Naive thymus-derived CD4-positive, alpha-beta T cell (primary cell): ENCODE measurements around the gene CDCA8. TPM values are rescaled to one million over a fixed set of nuclear protein-coding genes. Genes with fewer than 3 reads are reported as not detected.

ENCODE experiments used
- ATAC-seq: fragments of 150-1000 bp; cut with Tn5 transposase; 2 replicates; pipeline ENCODE4 v1.10.0; 2021; ENCODE audit warnings: mild to moderate bottlenecking, moderate library complexity
- CTCF ChIA-PET: fragments of 350-600 bp; sonication (Branson Sonifier 250); formaldehyde crosslinking; loops from one replicate; lab custom pipeline; 2021; ENCODE audit warnings: antibody characterized with exemption; lab: Charles Lee
- POLR2A ChIA-PET: fragments of 350-600 bp; sonication (Branson Sonifier 250); formaldehyde crosslinking; loops from one replicate; lab custom pipeline; 2021; ENCODE audit warnings: antibody characterized with exemption, inconsistent platforms; lab: Charles Lee
- DNase-seq, 9 donors: peaks; one replicate each; pipeline versions ENCODE4 v3.0.0 to v3.0.0-alpha.2; 2020 to 2022; ENCODE audit warnings: mixed read lengths in 1 of 9
- H3K27ac ChIP-seq: one replicate; pipeline ENCODE4 v1.7.0; 2013; ENCODE audit warnings: mild to moderate bottlenecking, low read depth, low read length, moderate library complexity
- H3K27me3 ChIP-seq, 2 donors: one replicate each; pipeline ENCODE4 v1.7.0; 2013; ENCODE audit warnings: low read length in 2 of 2, mild to moderate bottlenecking in 2 of 2, moderate library complexity in 2 of 2; ENCODE audit not compliant: control insufficient read depth in 2 of 2, insufficient read depth in 2 of 2
- H3K36me3 ChIP-seq, 3 experiments: 1 replicate in 2 of 3; 2 replicates in 1 of 3; pipeline ENCODE4 v1.7.0; 2013; ENCODE audit warnings: low read length in 3 of 3, mild to moderate bottlenecking in 3 of 3, moderate library complexity in 1 of 3; ENCODE audit not compliant: insufficient read depth in 3 of 3, control insufficient read depth in 2 of 3
- H3K4me1 ChIP-seq, 2 donors: one replicate each; pipeline ENCODE4 v1.7.0; 2013; ENCODE audit warnings: low read length in 2 of 2, mild to moderate bottlenecking in 2 of 2, moderate library complexity in 1 of 2; ENCODE audit not compliant: control insufficient read depth in 2 of 2, insufficient read depth in 2 of 2
- H3K4me3 ChIP-seq: 2 replicates; pipeline ENCODE4 v1.7.0; 2013; ENCODE audit warnings: mild to moderate bottlenecking, low read length
- H3K9me3 ChIP-seq, 3 experiments: 1 replicate in 2 of 3; 2 replicates in 1 of 3; pipeline ENCODE4 v1.7.0; 2013; ENCODE audit warnings: low read length in 3 of 3; ENCODE audit not compliant: control insufficient read depth in 2 of 3
- H3K27ac Mint-ChIP-seq, 9 donors: one replicate each; pipeline ENCODE4 v1.8.0; 2020 to 2022; ENCODE audit warnings: mixed read lengths in 9 of 9, mild to moderate bottlenecking in 8 of 9, moderate library complexity in 5 of 9, inconsistent platforms in 2 of 9
- H3K27me3 Mint-ChIP-seq, 5 donors: one replicate each; pipeline ENCODE4 v1.8.0; 2021 to 2022; ENCODE audit warnings: mixed read lengths in 5 of 5, mild to moderate bottlenecking in 1 of 5
- H3K36me3 Mint-ChIP-seq, 5 donors: one replicate each; pipeline ENCODE4 v1.8.0; 2020 to 2022; ENCODE audit warnings: mixed read lengths in 5 of 5, mild to moderate bottlenecking in 3 of 5, inconsistent platforms in 1 of 5
- H3K4me1 Mint-ChIP-seq, 7 donors: one replicate each; pipeline ENCODE4 v1.8.0; 2020 to 2022; ENCODE audit warnings: mixed read lengths in 7 of 7, mild to moderate bottlenecking in 3 of 7, inconsistent platforms in 1 of 7
- H3K4me3 Mint-ChIP-seq, 10 donors: one replicate each; pipeline ENCODE4 v1.8.0; 2020 to 2022; ENCODE audit warnings: mild to moderate bottlenecking in 10 of 10, mixed read lengths in 10 of 10, moderate library complexity in 6 of 10, inconsistent platforms in 2 of 10
- H3K9me3 Mint-ChIP-seq, 11 donors: one replicate each; pipeline ENCODE4 v1.8.0; 2020 to 2022; ENCODE audit warnings: mixed read lengths in 11 of 11, mild to moderate bottlenecking in 4 of 11, inconsistent platforms in 1 of 11, moderate library complexity in 1 of 11
- intact Hi-C, 2 donors: fragments of 100-400 bp; cut with micrococcal nuclease; formaldehyde crosslinking; loops; one replicate each; pipeline ENCODE4 v1.15.1; 2023
- polyA plus RNA-seq, 2 donors: library from polyadenylated mRNA; unstranded; fragments of 300-500 nt; fragmentation: Illumina TruSeq; gene quantifications; one replicate each; pipeline ENCODE4 v1.2.3, GENCODE V29; 2021
- total RNA-seq, 6 experiments: library from RNA in 5 of 6; stranded (reverse) in 5 of 6; gene quantifications; 1 replicate in 5 of 6; 2 replicates in 1 of 6; pipeline ENCODE4 v1.2.3 and lab custom pipeline; 2021 to 2026

The CDCA8 gene
- total and polyA plus RNA-seq, 7 experiments from 2014 or later = 0.58 to 45.5 (median 1.0) TPM

DNA sequence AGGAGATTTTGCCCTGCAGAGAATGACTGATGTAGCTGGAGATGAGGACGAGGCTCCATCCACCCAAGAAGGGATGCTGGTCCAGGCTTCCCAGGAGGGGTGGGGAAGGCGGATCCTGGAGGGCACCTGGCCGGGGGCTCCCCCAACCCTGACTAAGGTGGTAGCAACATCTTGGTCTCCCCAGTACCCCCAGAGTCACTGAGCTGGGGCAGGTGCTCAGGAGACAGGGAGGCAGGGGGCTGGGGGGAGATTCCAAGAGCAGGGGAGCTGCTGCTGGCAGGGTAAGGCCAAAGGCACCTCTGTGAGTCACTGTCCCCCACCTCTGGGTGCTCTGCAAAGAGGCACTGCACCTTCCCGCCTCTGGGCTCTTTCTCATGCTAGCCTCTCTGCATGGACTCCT is 24.0 kb downstream of the CDCA8 start:
- H3K36me3 ChIP-seq = no peaks in the 10 kb centered on the region
- H3K27me3 ChIP-seq = no peaks in the 10 kb centered on the region
- no peak overlapping the region for H3K27ac ChIP-seq
- no peaks in the 10 kb centered on the region for H3K4me1 Mint-ChIP-seq
- H3K4me3 Mint-ChIP-seq = no peak overlapping the region
- CTCF ChIA-PET = no interaction called here
- no peak overlapping the region for H3K4me3 ChIP-seq
- DNase-seq = no peak
- H3K4me1 ChIP-seq = no peaks in the 10 kb centered on the region
- H3K36me3 Mint-ChIP-seq = no peaks in the 10 kb centered on the region
- no peaks in the 10 kb centered on the region for H3K27me3 Mint-ChIP-seq
- intact Hi-C loops = no loop called here
- POLR2A ChIA-PET = no interaction called here
- no peak for ATAC-seq
- H3K9me3 Mint-ChIP-seq = peaks cover 0 to 1% (median 0%) of the 10 kb centered on the region in 11 donors
- H3K27ac Mint-ChIP-seq = no peak overlapping the region
- no peaks in the 10 kb centered on the region for H3K9me3 ChIP-seq

DNA sequence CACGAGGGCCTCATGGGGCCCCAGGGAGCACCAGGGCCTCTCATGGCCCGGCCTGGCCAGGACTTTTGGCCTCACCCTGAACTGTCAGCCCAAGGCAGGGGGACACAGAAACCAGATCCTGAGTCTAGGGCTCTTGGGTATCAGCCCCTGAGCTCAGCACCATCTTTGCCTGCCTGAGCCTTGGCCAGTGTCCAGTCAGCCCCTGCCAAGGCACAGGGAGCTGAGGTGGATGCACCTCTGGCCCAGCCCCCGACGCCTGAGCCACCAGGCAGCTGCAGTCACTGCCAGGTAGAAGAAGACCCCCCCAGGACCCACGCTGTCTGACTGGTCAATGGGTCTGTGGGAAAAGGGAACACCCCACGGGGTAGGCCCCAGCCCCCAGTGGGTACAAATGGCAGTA is 25.3 kb downstream of the CDCA8 start:
- H3K9me3 Mint-ChIP-seq = no peaks in the 10 kb centered on the region
- DNase-seq (no peak), ATAC-seq (no peak)
- intact Hi-C loops = no loop called here
- H3K27me3 Mint-ChIP-seq = no peaks in the 10 kb centered on the region
- no peak overlapping the region for H3K4me3 ChIP-seq
- no peaks in the 10 kb centered on the region for H3K9me3 ChIP-seq
- ChIA-PET POLR2A (no interaction called here), CTCF (no interaction called here)
- H3K27me3 ChIP-seq = no peaks in the 10 kb centered on the region
- H3K4me1 Mint-ChIP-seq = no peaks in the 10 kb centered on the region
- H3K36me3 Mint-ChIP-seq = no peaks in the 10 kb centered on the region
- no peaks in the 10 kb centered on the region for H3K36me3 ChIP-seq
- no peak overlapping the region for H3K27ac Mint-ChIP-seq
- no peak overlapping the region for H3K27ac ChIP-seq
- no peaks in the 10 kb centered on the region for H3K4me1 ChIP-seq
- H3K4me3 Mint-ChIP-seq = no peak overlapping the region

DNA sequence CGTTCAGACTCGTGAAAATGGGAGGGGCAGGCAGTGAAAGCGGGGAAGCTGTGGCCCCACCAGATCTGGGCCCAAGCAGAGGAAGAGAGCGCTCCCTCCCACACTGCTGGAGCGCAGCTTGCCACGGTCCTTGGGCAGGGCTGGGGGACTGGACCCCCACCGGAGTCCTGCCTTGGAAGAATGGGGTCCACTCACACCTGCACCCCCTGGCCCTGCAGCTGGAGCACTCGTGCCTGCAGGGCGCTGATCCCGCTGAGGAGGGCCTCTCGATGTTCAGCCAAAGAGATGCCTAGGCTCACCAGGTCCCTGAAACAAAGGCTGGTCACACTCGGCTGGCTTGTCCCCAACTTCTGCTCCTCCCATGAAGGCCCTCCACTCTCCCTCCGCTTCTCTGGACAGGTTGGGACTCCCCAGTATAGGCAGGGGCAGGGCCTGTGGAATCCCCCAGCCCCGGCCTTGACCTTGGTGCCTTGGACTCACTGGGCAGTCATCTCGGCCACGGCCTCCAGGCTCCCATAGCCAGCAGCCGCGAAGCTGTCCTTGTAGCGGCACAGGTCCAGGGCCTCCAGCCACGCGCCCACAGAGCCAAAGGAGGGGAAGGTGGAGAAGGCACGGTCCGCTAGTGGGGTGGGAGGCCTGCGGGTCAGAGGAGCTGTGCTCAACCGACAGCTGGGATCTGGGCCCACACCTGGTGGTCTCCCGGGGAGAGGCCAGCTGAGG is 26.0 kb downstream of the CDCA8 start:
- CTCF ChIA-PET = no interaction called here

DNA sequence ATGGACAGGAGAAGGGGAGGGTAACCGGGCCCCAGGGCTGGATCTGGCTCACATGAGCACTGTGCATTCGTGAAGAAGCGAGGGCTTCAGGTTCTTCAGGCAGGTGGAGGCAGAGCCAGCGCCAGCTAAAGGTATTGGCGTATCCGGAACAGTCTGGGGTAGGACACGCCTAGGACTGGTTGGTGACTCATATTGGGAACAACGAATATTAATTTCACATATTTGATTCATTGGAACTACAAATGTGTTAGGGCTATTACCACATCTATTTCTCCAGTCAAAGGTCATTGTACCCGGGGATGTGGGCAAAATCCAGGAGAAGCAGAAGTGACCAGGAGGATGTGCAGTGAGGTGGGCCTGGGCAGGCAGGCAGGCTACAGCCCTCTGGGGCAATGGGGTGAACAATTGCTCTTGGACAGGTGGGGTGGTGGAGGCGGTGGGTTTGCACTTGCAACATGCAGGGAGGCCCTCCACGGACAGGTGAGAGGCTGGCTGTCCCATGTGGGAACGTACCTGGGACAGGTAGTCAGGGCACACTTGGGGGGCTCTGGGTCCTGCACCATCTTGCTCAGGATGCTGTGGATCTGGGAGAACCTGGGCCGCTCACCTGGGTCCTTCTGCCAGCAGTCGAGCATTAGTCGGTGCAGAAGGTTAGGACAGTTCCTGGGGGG is 26.7 kb downstream of the CDCA8 start:
- intact Hi-C loops = no loop called here
- CTCF ChIA-PET = no interaction called here

More for the DNA sequence above, 26.0 kb downstream of the CDCA8 start:
- Histone ChIP-seq H3K9me3 (no peaks in the 10 kb centered on the region), H3K27me3 (no peaks in the 10 kb centered on the region), H3K4me3 (no peak overlapping the region), H3K4me1 (no peaks in the 10 kb centered on the region), H3K27ac (no peak overlapping the region), H3K36me3 (no peaks in the 10 kb centered on the region)
- Mint-ChIP-seq H3K27ac (no peak overlapping the region), H3K36me3 (no peaks in the 10 kb centered on the region), H3K4me3 (no peak overlapping the region), H3K27me3 (no peaks in the 10 kb centered on the region), H3K4me1 (no peaks in the 10 kb centered on the region), H3K9me3 (no peaks in the 10 kb centered on the region)
- ATAC-seq (no peak), DNase-seq (no peak)
- POLR2A ChIA-PET = no interaction called here
- intact Hi-C loops = no loop called here

DNA sequence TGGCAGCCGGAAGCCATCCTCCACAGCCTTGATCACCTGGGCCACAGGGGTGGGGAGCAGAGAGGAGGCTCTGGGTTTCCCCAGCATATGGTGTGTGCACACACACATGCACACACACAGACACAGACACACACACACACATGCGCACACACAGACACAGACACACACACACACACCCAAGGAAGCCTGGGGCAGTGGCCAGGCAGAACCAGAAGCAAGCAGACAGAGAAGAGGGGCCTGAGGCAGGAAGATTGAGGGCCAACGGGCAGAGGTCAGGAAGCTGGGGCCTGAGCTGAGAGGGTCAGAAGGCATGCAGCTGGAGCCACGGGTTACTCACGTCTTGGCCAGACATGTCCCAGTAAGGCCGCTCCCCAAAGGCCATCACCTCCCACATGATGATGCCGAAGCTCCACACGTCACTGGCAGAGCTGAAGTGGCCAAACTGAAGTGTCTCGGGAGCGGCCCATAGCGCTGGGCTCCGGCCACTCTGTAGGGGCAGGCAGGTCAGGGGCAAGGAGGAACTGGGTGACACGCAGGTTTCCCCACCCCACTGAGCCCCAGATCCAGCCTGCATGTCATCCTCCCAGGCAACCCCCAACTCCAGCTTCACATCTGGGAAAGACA is 27.4 kb downstream of the CDCA8 start:
- no peak overlapping the region for H3K27ac Mint-ChIP-seq
- H3K36me3 Mint-ChIP-seq = no peaks in the 10 kb centered on the region
- no peaks in the 10 kb centered on the region for H3K4me1 Mint-ChIP-seq
- intact Hi-C loops = no loop called here
- ChIA-PET CTCF (no interaction called here), POLR2A (no interaction called here)
- Histone ChIP-seq H3K27me3 (no peaks in the 10 kb centered on the region), H3K4me1 (no peaks in the 10 kb centered on the region), H3K9me3 (no peaks in the 10 kb centered on the region), H3K36me3 (no peaks in the 10 kb centered on the region), H3K4me3 (no peak overlapping the region), H3K27ac (no peak overlapping the region)
- no peak overlapping the region for H3K4me3 Mint-ChIP-seq
- ATAC-seq (no peak), DNase-seq (no peak)
- H3K27me3 Mint-ChIP-seq = peaks cover 0 to 10% (median 6%) of the 10 kb centered on the region in 5 donors
- H3K9me3 Mint-ChIP-seq = no peaks in the 10 kb centered on the region

More for the DNA sequence above, 26.7 kb downstream of the CDCA8 start:
- no peaks in the 10 kb centered on the region for H3K36me3 Mint-ChIP-seq
- H3K4me1 Mint-ChIP-seq = no peaks in the 10 kb centered on the region
- peaks cover 0 to 4% (median 0%) of the 10 kb centered on the region in 5 donors for H3K27me3 Mint-ChIP-seq
- no peak overlapping the region for H3K27ac ChIP-seq
- no peak overlapping the region for H3K4me3 ChIP-seq
- POLR2A ChIA-PET = no interaction called here
- no peaks in the 10 kb centered on the region for H3K4me1 ChIP-seq
- no peak overlapping the region for H3K27ac Mint-ChIP-seq
- H3K36me3 ChIP-seq = no peaks in the 10 kb centered on the region
- H3K4me3 Mint-ChIP-seq = no peak overlapping the region
- ATAC-seq = no peak
- no peaks in the 10 kb centered on the region for H3K27me3 ChIP-seq
- no peak for DNase-seq
- H3K9me3 Mint-ChIP-seq = no peaks in the 10 kb centered on the region
- H3K9me3 ChIP-seq = no peaks in the 10 kb centered on the region

DNA sequence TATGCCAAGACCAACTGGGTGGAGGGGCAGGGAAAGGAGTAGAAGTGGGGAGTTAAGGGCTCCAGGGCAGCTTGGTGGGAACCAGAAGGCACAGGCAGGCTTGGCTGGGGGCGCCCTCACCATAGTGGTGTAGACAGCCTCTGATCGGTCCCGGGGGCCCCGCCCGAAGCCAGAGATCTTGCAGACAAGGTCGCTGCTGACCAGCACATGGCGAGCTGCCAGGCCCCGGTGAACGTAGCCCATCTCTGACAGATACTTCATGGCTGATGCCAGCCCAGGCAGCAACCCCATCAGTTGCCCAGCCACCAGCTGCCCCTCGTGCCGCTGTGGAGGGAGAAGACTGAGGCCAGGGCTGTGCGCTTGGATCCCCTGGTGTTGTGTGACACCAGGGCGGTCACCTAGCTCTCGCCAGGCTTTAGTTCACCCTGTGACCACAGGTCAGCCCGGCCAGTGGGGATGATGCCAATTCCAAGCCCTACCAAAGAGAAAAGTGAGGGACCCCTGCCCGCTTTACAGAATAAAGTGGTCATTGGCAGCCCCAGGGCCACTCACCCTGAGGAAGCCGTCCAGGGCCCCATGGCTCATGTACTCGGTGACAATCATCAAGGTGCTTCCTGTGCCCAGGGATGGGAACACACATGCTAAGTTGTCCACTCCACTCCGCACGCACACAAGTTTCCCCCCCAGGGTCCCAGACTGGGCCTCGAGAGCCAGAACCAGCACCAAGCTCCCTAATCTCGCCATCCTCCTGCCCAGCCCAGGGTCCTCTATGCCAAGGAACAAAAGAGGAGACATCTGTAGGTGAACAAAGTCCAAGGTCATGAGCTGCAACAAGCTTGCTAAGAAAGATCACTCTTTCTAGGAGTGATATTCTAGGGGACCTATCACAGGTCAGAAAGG is 28.2 kb downstream of the CDCA8 start:
- DNase-seq = no peak

More for the DNA sequence above, 28.2 kb downstream of the CDCA8 start:
- ChIA-PET CTCF (no interaction called here), POLR2A (no interaction called here)
- H3K27ac Mint-ChIP-seq = no peak overlapping the region
- H3K27me3 Mint-ChIP-seq = peaks cover 1 to 14% (median 9%) of the 10 kb centered on the region in 5 donors
- no peaks in the 10 kb centered on the region for H3K36me3 ChIP-seq
- no peaks in the 10 kb centered on the region for H3K36me3 Mint-ChIP-seq
- intact Hi-C loops = no loop called here
- H3K4me1 ChIP-seq = no peaks in the 10 kb centered on the region
- H3K4me3 Mint-ChIP-seq = no peak overlapping the region
- H3K4me1 Mint-ChIP-seq = no peaks in the 10 kb centered on the region
- no peaks in the 10 kb centered on the region for H3K27me3 ChIP-seq
- peaks cover 0 to under 1% (median 0%) of the 10 kb centered on the region in 11 donors for H3K9me3 Mint-ChIP-seq
- no peak overlapping the region for H3K27ac ChIP-seq
- H3K9me3 ChIP-seq = no peaks in the 10 kb centered on the region
- ATAC-seq = no peak
- no peak overlapping the region for H3K4me3 ChIP-seq
